GM12878 (cell line): ENCODE results near the gene KRTAP4-16.

ENCODE experiments used
- CREB1 ChIP-seq: IDR thresholded peaks from 2 replicates; pipeline ENCODE4 v1.6.1; 2012; ENCODE audit warnings: low read depth, mild to moderate bottlenecking, inconsistent platforms
- NFIC ChIP-seq: IDR thresholded peaks from 2 replicates; pipeline ENCODE4 v1.6.1; 2012; ENCODE audit warnings: low read depth, mild to moderate bottlenecking, inconsistent platforms, low read length, moderate library complexity
- POLR2A ChIP-seq: IDR thresholded peaks from 2 replicates; pipeline ENCODE4 v1.6.1; 2011; ENCODE audit warnings: low read depth, mild to moderate bottlenecking, low read length

DNA sequence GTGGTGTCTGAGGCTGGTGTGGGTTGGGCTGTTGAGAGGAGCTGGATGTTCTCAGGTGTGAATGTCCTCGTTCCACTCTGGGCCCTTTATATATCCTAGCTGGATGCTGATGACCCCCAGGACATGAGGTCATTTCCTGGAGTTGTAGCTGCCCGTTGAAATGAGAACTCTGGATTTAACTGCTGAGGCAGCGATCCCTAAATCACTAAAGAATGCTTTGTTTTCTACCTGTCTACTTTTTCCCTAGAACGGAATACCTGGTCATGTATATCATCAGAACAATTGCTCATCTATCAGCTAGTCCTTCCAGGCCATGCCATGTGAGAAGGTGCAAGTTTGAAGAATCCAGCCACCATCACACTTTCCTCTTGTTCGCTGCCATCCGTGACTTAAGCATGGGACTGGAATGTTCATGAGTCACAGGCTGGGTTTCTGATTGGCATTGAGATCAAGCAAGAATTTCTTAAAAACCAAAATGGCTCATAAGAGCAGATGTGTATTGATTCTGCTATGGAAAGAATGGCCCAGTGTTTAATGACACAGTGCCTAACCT lies 41.9 kb downstream of the KRTAP4-16 start, which contains the start of gene KRTAP2-3:
- no peak for TF ChIP-seq POLR2A
- TF ChIP-seq CREB1: no peak
- no peak for TF ChIP-seq NFIC
